NCI-H128 (cell line): Measurements from ENCODE around the gene DEDD.
A peak's percentile ranks its signal among the peaks of the same experiment; 100 is the strongest.
"Not testable (repeated sequence)": the region's sequence is repeated elsewhere in the genome, so short reads cannot be mapped to it uniquely, and the experiment has no call there.

Experiments used
- DNase-seq: peaks from one replicate; lab custom pipeline; 2025; ENCODE audit not compliant: unreplicated experiment; lab: John Stamatoyannopoulos, UW

The DEDD gene

DNA sequence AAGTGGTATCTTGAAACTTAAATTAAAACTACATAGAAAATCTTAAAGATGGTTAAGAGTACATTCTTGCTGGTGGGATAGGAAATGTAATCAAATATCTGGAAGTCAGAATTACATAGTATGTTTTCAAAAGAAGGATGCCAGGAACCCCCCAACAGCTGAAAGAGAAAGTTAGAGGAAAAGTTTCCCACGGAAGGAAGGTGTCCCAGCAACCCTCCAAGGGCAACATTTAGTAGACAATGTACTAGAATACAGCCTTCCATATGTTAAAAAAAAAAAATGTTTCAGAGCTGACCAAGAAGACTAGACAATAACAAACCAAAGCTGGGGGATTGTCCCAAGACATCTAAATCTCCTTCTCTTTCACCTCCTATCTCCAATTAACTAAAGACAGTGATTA, 2.2 kb downstream of the DEDD start:
- DNase-seq, result no peak

- DNase-seq, result no peak
Observed at GRCh38 chr1:161128591-161129420, 3.7 kb downstream of the DEDD start.

DNA sequence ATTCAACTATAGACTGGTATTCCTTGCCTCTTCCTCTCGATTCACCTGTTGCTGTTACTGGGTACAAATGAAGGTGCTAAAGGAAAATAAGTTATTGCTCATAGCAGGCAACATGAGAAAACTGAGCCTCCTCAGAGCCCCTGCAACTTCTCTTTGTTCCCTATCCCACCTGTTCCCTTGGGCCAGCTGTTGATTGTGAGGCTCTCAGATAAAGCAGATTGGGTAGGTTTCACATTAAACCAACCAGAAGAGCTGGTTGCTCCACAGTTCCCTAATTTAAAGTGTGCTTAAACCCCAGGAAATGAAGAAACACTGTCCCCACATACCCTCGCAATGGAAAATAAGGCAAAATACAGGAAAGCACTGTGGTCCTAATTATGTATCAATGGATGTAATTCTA, 4.8 kb downstream of the DEDD start:
- DNase-seq, result no peak

GRCh38 chr1:161122967-161123366, 9.5 kb downstream of the DEDD start:
- no peak for DNase-seq

DNA sequence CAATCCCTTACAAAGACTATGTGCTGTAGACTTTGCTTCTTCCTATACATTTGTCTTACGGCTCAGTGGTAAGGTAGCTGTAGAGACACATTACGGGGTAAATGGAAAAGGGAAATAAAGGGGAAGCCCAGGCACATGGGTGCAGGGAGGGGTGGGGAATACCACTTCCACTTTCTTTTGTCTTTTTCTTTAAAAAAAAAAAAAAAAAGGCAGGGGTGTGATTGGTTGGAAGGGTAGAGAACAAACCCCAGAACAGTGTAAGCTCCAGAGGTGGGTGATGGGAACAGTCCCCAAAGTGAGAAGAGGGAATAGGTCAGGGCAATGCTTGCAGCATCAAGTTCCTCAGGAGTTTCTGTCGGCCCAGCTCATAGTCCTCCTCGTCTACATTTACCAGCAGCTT, 10.6 kb downstream of the DEDD start:
- DNase-seq, result no peak

DNA sequence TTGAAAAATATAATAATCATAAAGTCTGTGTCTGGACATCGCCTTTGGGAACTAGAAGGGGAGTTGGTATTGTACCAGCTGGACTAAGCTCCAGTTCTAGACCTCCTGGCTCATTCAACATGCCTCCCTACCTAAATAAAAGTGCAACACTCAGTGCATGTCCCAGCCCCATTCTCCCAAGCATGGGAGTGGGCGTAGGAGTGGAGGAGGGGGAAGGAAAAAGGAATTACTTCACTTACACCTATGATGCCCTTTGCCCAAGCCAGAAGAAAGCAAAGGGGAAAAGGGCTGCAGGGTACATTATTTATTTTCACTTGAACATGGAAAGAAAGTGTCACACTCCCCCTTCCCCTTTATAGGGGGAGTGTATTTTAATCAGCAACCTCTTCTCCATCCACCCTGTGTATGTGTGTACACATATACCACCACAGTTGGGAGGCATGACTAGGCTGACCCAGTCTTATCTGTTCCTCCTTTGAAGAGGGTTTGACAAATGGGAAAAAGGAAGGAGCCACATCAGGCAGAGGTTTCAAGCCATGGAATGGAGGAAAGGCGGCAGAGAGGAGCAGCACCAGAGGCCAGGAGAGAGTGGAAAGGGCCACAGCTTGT, 11.3 kb downstream of the DEDD start:
- DNase-seq, result no peak

DNA sequence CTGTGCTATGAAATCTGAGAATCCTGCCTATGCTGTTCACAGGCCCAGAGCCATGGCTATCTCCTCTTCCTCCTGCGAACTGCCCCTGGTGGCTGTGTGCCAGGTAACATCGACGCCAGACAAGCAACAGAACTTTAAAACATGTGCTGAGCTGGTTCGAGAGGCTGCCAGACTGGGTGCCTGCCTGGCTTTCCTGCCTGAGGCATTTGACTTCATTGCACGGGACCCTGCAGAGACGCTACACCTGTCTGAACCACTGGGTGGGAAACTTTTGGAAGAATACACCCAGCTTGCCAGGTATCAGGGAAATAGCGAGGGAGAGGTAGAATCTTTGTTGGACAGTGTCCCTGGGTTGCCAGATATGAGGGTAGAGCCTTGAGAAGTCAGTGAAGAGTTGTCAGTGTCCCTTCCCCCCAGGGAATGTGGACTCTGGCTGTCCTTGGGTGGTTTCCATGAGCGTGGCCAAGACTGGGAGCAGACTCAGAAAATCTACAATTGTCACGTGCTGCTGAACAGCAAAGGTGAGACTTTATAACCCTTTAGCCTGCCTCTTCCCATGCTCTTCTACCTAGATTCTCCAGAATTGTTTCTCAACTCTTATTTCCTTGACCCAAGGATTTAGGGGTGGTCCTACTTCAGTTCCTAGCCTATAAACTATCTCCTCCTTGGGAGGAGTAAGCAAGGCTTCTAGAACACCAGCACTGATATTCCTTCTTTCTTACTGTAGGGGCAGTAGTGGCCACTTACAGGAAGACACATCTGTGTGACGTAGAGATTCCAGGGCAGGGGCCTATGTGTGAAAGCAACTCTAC, 13.2 kb downstream of the DEDD start:
- no peak for DNase-seq

GRCh38 chr1:161117759-161118581, 14.5 kb downstream of the DEDD start, which contains the start of the genes NIT1 and PFDN2:
Gene NIT1 (plus strand): TSS chr1:161118105. CDS start chr1:161118177, 72 bp downstream.
Gene PFDN2 (minus strand): TSS chr1:161118037. CDS start chr1:161118026, 11 bp downstream.
- DNase-seq, result peak; percentile 68

DNA sequence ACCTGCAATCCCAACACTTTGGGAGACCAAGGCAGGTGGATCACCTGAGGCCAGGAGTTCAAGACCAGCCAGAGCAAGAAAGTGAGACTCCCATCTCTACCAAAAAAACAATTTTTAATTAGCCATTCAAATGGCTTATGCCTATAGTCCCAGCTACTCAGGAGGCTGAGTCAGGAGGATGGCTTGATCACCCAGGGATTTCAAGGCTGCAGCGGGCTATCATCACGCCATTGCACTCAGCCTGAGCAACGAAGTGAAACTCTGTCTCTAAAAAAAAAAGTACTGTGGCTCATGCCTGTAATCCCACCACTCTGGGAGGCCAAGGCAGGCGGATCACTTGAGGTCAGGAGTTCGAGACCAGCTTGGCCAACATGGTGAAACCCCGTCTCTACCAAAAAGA, 16.5 kb downstream of the DEDD start:
- DNase-seq, result not testable (repeated sequence)

GRCh38 chr1:161115132-161115711, 17.2 kb downstream of the DEDD start:
- no peak for DNase-seq

GRCh38 chr1:161114556-161114955, 17.9 kb downstream of the DEDD start:
- no peak for DNase-seq

DNA sequence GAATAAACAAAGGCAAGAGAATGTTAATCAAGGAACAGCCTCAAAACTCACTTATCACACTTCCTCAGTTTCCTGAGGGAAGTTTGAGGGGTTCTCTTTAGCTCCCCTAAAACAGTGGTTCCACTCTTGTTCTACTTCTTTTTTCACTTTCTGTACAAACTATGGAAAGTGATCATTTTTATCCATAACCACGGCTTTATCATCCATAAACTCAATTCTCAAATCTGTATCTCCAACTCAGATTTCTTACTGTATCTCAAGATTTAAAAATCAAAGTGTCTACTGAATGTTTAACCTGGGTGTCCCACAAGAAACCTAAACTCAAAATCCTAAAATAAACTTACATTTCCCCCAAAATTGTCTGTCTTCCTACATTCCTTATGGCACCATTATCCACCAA, 18.6 kb downstream of the DEDD start:
- DNase-seq, result no peak

GRCh38 chr1:161111527-161111926, 20.9 kb downstream of the DEDD start:
- DNase-seq, result no peak

GRCh38 chr1:161111117-161111516, 21.4 kb downstream of the DEDD start:
- no peak for DNase-seq

DNA sequence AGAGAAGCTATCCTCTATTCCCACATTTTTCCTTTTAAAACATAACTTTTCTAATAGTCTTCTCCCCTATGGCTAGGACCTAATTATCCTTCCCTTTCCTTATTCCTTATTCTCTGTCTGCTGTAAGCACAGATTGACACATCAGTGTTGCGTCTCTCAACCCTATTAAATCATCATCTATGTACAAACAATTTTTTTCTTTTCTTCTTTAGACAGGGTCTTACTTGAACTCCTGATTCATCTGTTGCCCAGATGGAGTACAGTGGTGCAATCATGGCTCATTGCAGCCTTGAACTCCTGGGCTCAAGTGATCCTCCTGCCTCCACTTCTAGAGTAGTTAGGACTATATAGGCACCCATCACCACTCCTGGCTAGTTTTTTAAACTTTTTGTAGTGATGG, 26.0 kb downstream of the DEDD start:
- DNase-seq, result no peak

DNA sequence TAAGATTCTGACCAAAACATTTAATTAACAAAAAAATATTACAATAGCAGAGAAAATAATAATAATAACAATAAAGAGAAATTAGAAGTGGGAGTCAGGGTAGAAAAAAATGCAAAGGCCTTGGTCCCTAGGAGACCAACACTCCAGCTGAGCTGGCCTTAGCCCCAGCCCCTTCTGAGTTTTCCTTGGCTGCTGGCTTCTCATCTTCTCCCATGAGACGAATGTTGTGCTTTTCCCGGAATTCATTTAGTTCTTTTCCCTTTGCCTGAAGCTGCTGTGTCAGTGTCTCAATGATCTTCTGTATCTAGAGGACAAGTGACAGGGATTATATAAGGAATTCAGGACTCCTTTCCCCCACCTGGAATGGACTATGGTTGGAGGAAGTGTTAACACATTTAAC, 31.9 kb downstream of the DEDD start:
- DNase-seq, result no peak

DNA sequence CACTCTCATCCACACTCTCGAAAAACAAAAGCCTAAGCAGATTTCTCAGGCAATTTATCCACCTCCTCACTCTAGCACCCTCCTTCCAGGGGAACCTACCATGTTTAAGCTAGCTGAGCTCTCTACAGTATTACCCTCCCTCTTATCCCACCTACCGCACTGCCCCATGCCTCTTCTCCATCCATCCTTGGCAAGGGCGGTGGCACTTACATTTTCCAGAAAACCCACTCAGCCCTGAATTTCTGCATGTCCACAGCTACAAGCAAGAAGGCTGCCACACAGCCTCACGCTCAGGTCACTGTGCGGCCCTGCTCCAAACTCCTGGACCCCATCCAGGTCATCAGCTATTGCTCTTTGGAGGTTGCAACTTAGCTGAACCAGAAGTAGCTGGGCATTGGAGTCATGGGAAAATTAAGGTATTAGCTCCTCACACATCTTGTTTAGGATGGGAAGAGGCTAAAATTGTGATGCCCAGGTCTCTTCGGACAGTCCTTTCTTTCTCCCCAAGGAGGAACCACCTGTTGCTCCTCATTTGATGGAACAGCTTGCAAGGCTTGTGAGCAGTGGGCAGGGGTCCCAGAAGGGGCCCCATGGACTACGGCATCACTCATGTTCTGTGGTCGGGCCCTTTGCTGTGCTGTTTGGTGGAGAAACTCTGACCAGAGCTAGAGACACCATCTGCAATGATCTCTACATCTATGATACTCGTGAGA, 33.2 kb downstream of the DEDD start:
- no peak for DNase-seq

- DNase-seq, result peak; percentile 80
Observed at GRCh38 chr1:161098210-161099068, 34.0 kb downstream of the DEDD start, which contains the start of gene KLHDC9. Gene KLHDC9 (plus strand): TSS chr1:161098361. CDS start chr1:161098536, 175 bp downstream.

DNA sequence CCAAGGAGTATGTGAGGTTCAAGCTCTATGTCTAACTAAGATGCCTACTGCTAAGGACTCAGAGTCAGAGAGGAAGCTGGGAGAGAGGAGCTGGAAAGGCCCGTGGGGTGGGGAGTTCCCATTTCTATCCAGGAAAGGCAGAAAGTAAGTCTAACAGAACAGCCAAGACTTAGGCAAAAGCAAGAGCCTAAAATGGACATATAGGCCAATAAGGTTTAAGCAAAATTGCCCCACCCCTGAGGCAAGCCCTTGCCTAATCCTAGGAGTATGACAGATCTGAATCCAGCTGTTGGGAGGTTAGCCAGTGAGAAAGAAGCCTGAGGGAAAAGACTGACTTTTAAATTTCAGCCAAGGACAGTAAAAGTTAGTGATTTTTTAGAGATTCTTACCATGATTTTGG, 35.9 kb downstream of the DEDD start:
- no peak for DNase-seq
